Anterior cingulate cortex (tissue), 58 donors: ENCODE measurements around the gene ATP2C2.
"Not testable (repeated sequence)": the region's sequence is repeated elsewhere in the genome, so short reads cannot be mapped to it uniquely, and the experiment has no call there.

Source experiments
- DNase-seq, 58 donors: peaks; one replicate each; lab custom pipeline; 2025; lab: John Stamatoyannopoulos, UW

ATP2C2 gene

DNA sequence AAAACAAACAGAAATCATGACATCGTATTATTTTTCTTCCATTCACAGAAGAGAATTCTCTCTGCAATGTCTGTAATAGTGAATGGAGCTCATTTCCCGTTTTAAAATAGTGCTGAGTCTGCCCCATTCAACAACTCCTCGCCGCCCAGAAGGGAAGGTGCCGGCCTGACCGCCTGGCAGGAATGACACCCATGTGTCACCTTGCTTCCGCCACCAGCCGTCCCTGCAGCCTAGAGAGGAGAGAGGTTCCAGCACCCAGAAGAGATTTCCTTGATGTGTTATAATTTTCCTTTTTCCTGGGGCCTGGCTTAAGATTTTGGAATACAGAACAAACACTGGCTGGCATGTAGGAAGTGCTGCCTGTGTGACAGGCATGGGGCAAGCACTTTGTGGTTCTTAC is 76.1 kb downstream of the ATP2C2 start:
- DNase-seq: no peak

DNA sequence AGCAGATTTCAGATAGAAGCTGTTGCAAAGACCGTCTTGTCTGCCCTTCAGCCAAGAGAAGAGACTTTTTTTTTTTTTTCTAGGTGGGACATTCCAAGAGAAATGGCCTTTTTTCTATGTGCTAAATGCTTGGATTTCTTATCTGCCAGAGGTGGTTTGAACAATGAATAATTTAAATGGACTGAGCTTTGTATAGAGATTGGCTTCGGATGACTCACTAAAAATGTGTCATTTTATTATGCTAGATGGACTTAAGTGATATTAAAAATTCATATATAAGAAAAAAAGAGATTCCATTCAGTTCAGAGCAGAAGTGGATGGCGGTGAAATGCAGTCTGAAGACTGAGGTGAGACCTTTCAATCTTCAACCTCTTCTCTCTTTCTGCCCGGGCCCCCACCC is 77.7 kb downstream of the ATP2C2 start:
- DNase-seq: no peak

DNA sequence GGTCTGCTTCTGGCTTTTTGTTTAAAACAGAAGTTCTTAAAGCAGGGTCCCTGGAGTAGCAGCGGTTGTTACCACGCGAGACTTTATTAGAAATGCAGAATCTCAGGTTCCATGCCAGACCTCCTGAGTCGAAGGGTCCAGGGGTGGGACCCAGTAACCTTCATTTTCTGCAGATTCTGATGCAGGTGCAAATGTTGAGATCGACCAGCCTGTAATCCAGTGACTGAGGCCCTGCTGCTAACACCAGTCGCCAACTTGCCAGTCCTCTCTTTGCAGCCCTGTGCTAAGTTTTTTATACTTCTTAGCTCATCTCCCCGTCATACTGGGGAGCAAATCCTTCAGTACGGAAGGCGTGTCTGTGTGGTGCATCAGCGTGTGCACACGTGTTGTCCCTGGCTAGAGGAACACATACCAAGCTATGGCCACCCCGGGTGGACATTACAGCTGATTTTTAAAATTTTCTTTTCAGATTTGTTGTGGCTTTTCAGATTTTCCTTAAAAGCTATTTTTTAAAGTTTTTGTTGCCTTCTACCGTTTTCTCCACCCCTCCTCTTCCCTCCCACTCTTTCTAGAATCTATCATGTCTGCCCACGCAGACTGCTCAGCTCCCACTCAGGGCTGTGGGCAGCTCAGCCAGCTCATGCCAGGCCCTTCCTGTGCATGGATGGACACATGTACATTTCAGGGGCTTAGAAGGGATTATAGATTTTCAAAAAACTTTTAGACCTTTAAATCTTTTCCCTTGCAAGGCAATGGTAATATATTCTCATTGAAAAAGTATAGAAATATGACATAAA is 78.5 kb downstream of the ATP2C2 start:
- DNase-seq: no peak

DNA sequence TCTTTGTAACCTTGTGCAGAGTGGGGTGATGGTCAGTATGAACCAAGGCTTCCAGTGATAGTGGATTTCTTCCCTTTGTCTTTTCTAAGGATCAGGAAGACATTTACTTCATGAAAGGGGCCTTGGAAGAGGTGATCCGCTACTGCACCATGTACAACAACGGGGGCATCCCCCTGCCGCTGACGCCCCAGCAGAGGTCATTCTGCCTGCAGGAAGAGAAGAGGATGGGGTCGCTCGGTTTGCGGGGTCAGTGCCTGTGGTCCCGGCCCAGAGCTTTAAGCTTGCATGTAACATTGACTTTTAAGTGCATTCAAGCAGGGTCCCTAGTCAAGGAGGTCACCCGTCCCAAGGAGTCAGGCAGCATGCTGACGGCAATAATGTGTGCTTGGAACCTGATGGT is 80.1 kb downstream of the ATP2C2 start:
- no peak for DNase-seq

DNA sequence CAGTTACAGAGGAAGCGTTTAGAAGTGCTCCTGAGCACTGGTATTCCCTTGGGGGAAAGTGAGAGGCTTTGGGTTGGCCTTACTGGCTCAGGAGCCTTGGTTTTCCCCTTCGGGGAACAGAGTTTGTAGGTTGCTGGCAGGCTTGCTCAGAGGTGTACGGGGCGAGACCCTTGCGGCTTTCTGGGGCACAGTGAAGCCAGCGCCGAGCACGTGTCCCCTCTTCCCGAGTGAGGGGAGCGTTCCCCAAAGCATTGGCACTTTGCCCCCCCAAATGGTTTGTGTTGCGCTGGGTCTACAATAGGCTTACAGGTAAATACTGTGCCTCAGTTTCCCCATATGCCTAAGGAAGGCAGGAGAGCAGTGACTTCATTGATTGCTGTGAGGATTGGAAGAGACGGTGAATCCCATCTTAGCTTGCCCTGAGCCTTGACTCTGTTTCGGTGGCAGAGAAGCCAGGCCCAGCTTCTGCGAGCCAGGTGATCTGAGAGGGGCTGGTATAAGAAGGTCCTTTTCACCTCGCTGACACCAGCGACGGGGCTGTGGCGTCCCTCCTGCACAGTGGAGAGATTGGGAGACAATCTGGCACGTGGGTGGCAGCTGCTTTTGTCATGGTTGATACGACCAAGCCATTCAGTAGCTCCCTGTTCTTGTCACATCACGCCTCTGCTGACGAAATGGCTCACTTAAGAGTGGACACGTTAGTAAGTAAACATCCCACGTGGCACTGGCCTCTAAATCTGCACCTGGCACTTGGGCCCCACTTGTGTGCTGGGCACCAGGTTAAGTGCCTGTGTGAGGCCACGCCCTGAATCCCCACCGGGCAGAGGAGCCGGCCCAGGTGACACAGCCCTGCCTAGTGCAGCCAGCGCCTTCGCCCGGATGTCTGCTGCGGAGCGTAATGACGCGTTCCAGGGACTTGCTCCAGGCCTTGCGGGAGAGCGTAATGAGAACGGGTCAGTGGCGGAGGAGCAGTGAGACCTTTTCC is 81.1 kb downstream of the ATP2C2 start:
- DNase-seq: no peak

DNA sequence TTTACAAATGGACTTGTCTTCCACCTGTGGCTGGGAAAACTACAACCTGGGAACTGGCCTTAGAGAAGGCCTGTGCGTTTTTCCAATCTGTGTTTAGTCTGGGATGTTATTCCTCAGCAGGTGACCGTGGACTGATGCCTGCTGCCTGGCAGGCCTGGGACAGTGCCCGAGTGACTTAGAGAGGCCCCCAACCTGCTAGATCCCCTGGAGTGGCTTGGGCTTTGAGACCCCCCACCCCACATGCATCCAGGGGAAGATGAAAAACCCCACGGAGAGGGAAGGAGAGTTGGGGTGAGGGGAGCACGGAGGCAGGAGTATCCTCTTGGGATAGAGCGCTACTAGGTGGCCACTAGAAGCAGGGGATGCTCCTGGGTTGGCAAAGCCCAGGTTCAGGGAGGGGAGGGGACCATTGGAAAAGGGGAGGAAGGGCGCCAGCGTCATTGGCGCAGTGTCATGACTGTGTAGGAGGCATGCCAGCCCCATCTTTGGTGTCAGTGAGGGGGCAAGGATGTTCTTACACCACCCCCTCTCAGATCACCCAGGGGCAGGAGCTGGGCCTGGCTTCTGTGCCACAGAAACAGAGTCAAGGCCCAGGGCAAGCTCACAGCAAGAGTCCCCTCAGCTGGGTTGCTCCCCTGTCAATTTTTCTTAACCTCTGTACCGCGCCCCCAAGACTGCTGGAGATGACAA is 82.0 kb downstream of the ATP2C2 start:
- DNase-seq: no peak

DNA sequence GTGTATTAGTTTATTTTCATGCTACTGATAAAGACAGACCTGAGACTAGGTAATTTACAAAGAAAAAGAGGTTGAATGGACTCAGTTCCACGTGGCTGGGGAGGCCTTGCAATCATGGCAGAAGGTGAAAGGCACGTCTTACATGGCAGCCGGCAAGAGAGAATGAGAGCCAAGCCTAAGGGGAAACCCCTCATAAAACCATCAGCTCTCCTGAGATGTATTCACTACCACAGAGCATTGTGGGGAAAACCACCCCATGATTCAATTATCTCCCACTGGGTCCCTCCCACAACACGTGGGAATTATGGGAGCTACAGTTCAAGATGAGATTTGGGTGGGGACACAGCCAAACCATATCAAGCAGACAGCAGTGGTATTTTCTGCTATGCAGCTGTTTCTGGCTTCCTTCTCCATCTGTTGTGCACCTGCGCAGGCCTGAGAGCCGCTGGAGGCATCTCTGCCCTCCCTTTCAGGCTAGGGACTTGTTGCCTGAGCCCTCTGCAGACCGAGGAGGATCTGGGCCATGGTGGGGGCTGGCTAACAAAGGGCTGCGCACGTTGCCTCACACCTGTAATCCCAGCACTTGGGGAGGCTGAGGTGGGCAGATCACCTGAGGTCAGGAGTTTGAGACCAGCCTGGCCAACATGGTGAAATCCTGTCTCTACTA is 82.8 kb downstream of the ATP2C2 start:
- DNase-seq: not testable (repeated sequence)

DNA sequence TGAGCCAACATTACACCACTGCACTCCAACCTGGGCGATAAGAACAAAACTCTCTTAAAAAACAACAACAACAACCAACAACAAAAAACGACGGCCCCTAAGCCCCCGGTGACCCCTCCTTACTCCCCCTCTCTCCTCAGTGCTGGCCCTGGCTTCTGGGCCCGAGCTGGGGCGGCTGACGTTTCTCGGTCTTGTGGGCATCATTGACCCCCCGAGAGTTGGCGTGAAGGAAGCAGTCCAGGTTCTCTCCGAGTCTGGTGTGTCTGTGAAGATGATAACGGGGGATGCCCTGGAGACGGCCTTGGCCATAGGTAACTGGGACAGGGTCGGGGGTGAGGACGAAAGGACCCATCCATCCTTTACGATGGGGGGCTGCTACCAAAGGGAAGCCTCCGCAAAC is 83.4 kb downstream of the ATP2C2 start:
- DNase-seq: no peak

DNA sequence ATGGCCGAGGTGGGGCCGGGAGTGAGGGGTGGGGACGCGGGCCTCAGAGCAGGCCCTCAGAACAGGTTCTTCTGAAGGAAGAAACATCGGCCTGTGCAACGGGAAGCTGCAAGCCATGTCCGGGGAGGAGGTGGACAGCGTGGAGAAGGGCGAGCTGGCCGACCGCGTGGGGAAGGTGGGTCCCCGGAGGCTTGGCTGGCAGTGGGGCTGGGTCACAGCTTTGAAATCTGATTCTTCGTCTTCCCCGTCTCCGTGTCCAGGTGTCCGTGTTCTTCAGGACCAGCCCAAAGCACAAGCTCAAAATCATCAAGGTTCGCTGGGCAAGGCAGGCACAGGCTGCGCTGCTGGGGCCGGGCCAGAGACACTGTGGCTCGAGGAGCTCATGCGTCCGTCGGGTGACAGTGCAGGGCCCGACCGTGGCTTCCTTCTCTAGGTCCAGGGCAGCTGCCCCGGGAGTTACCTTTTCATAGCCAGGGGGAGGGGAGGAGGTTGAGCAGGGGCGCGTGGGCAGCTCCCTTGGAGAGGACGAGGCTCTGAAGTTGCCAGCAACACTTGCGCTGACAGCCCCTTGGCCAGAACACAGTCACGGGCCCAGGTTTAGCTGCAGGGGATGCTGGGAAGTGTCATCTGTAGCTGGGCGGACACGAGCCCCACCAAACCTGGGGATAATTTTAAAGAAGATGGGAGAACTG is 84.9 kb downstream of the ATP2C2 start:
- no peak for DNase-seq

DNA sequence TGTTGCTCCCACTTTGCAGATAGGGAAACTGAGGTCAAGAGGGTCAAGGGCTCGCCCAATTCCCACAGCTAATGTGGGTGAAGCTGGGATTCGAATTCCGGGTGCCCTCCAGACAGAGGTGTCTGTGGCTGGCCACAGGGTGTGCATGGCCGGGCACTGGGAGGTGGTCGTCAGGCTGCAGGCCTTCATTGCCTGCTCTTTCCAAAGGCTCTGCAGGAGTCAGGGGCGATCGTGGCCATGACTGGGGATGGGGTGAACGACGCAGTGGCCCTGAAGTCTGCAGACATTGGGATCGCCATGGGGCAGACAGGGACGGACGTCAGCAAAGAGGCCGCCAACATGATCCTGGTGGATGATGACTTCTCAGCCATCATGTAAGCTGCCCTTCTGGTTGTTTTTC is 86.3 kb downstream of the ATP2C2 start:
- DNase-seq: no peak

DNA sequence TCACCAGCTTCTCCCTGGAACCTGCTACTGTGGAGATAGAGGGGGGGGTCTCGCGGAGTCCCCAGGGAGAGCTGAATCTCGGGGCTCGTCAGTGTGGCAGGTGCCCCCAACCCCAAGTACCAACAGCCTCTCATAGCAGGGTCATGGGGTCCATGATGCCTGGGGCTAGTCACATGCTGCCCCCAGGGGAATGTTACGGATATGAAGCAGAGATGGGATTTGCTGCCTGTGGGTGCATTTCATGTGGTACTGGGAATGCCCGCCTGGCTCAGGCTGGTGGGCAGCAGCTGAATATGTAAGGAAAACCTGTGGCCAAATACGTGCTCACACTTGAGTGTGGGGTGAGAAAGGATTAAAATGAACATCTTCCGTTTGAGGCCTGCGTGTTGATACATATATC is 86.7 kb downstream of the ATP2C2 start:
- no peak for DNase-seq

DNA sequence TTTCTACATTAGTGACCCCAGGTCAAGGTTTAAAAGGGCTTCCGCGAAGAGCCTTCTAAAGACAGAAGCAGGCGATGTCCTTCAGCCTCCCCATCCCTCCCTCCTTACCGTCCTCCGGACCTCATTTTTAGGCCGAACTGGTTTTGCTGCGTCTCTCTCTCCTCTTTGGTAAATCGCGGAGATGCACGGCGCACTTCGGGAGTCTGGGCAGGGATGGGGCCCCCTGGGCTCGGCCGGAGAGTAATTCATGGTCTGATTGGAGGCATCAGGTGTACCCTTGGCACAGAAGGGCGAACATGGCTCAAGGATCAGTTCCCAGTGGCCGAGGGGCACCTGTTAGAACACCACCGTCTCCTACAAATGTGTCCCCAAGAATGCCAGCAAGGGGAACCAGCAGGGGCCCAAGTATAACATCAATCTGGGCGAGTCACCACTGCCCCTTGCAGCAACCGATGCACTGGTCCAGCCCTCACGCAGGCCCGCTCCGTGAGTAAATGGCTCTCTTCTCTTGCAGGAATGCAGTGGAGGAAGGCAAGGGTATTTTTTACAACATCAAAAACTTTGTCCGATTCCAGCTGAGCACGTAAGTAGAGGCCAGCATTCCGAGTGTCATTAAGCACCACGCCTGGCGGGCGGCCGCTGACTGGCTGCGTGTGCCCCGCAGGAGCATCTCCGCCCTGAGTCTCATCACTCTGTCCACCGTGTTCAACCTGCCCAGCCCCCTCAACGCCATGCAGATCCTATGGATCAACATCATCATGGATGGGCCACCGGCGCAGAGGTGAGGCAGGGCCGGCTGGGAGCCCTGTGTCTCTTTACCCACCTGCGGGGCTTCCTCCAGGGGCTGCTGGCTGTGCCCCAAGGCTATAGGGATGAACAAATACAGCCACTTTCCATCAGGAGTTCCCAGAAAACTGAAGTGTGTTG is 90.5 kb downstream of the ATP2C2 start:
- no peak for DNase-seq

DNA sequence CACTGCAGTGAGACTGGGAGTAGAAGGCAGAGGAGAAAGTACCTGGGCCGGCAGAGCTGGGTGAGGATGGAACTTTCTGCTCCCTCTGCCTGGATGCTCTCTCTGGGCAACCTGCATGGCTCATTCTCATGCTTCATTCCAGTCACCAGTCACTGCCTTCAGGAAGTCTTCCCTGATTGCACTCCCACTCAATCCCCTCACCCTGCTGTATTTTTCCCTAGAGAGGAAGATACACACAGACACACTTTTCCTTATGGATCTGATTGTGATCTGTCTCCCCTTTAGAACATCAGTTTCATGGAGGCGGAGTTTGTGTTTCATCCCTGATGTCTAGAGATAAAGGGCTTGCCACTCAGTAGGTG is 91.2 kb downstream of the ATP2C2 start:
- no peak for DNase-seq

DNA sequence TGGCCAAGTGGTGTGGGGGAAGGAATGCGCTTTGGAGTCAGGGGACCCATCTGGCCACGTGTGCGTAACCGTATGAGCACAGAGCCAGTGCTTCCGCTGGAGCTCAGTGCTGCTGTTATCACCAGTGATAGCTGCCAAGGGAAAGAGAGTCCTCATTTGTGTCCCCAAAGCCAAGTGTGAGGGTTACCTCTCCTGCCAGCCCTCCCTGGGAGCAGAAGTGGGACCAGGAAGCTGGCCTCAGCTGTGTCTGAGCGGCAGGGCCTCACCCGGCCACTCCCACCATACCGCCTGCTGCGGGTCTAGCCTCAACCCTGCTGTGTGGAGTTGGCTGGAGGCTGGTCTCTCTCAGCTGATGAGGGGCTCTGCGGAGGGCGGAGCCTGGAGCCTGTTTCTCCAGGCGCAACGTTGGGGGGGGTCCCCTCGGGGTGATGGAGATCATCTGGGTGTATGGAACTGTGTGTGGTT is 91.6 kb downstream of the ATP2C2 start:
- DNase-seq: no peak

DNA sequence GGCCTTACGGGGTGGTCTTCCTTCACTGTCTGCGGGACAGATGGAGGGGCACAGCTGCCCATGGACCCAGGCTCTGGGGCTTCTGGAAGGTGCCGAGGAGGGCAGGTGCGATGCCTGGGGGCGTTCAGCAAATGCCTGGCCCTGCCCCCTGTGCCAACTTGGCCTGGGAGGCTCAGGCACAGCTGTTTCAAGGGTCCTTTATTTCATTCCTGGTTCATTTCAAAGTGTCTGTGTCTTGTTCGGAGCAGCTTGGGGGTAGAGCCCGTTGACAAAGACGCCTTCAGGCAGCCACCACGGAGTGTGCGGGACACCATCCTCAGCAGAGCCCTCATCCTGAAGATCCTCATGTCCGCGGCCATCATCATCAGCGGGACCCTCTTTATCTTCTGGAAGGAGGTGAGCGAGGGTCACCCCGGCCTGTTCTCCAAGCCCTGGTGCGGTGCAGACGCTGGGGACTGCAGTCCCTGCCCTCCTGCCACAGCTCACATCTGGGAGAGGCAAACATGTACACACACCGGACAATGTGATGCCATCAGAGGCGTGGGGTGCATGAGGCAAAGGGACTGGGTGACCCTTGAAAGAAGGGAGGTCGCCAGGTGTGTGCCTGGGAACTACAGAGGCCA is 92.2 kb downstream of the ATP2C2 start:
- no peak for DNase-seq

DNA sequence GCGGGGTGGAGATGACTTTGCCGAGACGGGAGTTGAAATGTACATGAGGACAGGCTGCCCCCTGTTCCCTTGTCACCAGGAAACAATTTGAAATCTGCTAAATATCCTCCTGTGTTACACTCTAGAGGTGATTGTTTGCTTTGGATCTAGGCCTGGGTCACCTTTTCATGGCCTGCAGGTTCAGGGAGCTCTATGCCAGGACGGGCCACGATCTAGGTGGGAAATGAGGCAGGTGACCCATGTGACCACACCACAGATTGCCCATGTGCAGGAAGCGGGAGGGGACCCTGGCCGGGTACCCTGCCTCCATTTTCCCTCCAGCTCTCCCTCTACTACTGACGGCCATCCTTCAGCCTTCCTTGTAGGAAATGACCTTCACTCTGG is 92.7 kb downstream of the ATP2C2 start:
- DNase-seq: no peak

DNA sequence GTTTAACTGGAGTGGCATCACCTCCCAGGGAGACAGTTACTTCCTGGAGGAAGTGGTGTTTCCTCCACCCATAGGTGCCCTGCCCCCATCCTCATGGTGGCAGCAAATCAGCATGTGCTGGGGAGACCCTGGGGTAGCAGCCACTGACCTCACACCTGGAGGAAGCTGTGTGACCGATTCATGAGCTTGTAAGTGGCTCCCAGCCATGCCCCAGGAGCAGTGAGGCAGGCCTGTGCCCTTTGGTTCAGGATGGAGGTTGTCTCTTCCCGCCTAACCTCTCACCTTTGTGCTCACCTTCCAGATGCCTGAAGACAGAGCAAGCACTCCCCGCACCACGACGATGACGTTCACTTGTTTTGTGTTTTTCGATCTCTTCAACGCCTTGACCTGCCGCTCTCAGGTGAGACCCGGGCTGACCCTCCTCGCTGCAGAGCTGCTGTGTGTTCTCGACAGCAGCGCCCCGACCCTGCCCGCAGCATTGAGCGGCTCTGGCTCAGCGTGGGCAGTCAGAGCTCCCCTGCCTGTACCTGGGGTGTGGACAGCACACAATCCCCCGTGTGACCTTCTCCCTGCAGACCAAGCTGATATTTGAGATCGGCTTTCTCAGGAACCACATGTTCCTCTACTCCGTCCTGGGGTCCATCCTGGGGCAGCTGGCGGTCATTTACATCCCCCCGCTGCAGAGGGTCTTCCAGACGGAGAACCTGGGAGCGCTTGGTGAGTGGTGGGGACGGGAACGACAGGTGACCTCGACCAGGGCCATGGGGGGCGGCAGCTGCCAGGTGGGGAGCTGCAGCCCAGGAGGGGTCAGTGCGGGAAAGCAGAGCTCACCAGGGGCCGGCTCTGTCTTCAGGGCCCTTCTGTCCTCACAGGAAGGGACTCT is 93.3 kb downstream of the ATP2C2 start:
- DNase-seq: no peak
